SU-DHL-6 (cell line): Measurements from ENCODE around the gene B3GNT3.
"Not testable (repeated sequence)": the region's sequence is repeated elsewhere in the genome, so short reads cannot be mapped to it uniquely, and the experiment has no call there.

Source experiments
- H2AFZ ChIP-seq: fragments of 200-600 bp; sonication (generic); 2 replicates; pipeline ENCODE4 v1.6.1; 2014; ENCODE audit warnings: low read depth, mild to moderate bottlenecking, moderate library complexity, mixed read lengths, antibody characterized with exemption, low read length; ENCODE audit not compliant: severe bottlenecking
- H3F3A ChIP-seq: fragments of 200-600 bp; shearing (Covaris generic); 2 replicates; pipeline ENCODE4 v1.6.0; 2016; ENCODE audit warnings: antibody characterized with exemption, mild to moderate bottlenecking; ENCODE audit not compliant: insufficient read depth
- H3K27ac ChIP-seq: fragments of 200-600 bp; sonication (generic); 2 replicates; pipeline ENCODE4 v1.5.1; 2016; ENCODE audit warnings: low read depth, mild to moderate bottlenecking, low read length, moderate library complexity, mixed read lengths
- H3K27me3 ChIP-seq: fragments of 200-600 bp; sonication (generic), shearing (Covaris generic); 2 replicates; pipeline ENCODE4 v1.6.0; 2014; ENCODE audit warnings: mild to moderate bottlenecking, low read length
- H3K36me3 ChIP-seq: fragments of 200-600 bp; sonication (generic); 2 replicates; pipeline ENCODE4 v1.6.1; 2014; ENCODE audit warnings: mild to moderate bottlenecking, low read length, mixed read lengths
- H3K4me2 ChIP-seq: fragments of 300-600, 200-600 bp; shearing (Covaris generic), sonication (generic); 2 replicates; pipeline ENCODE4 v1.6.0; 2014; ENCODE audit warnings: low read length, low read depth, mild to moderate bottlenecking; ENCODE audit not compliant: poor library complexity, severe bottlenecking
- H3K4me3 ChIP-seq: fragments of 200-600 bp; sonication (generic); 2 replicates; pipeline ENCODE4 v1.5.1; 2014; ENCODE audit warnings: antibody characterized with exemption, low read length, mild to moderate bottlenecking, mixed read lengths; ENCODE audit not compliant: insufficient read depth, poor library complexity, severe bottlenecking
- H3K79me2 ChIP-seq: fragments of 200-600 bp; sonication (generic); 2 replicates; pipeline ENCODE4 v1.6.1; 2014; ENCODE audit warnings: mild to moderate bottlenecking, low read length, moderate library complexity; ENCODE audit not compliant: insufficient read depth
- H3K9ac ChIP-seq: fragments of 200-600 bp; sonication (generic); 2 replicates; pipeline ENCODE4 v1.7.0; 2014; ENCODE audit warnings: mild to moderate bottlenecking, low read length
- H3K9me2 ChIP-seq: fragments of 200-600 bp; sonication (generic); replicated peaks from 2 replicates; pipeline ENCODE4 v1.6.1; 2014; ENCODE audit warnings: low read length; ENCODE audit not compliant: insufficient read depth
- H3K9me3 ChIP-seq: fragments of 200-600 bp; sonication (generic); 2 replicates; pipeline ENCODE4 v1.6.1; 2014; ENCODE audit warnings: low read length, mixed read lengths; ENCODE audit not compliant: insufficient read depth
- H4K20me1 ChIP-seq: fragments of 200-600 bp; sonication (generic); 2 replicates; pipeline ENCODE4 v1.6.1; 2014; ENCODE audit warnings: low read depth, mild to moderate bottlenecking, antibody characterized with exemption, low read length, moderate library complexity, mixed read lengths
- CTCF ChIP-seq: fragments of 200-600 bp; sonication (generic); IDR thresholded peaks from one replicate; pipeline ENCODE4 v1.5.1; 2017; ENCODE audit warnings: antibody characterized with exemption, mild to moderate bottlenecking, low read length, moderate library complexity; ENCODE audit not compliant: insufficient read depth, poor library complexity, severe bottlenecking
- EZH2phosphoT487 ChIP-seq: fragments of 200-600 bp; sonication (generic), shearing (Covaris generic); conservative IDR thresholded peaks from 2 replicates; pipeline ENCODE4 v1.6.1; 2018; ENCODE audit warnings: mild to moderate bottlenecking, antibody characterized with exemption, low read length, moderate library complexity, mixed read lengths

Gene B3GNT3

GRCh38 chr19:17778251-17778967 lies 16.5 kb upstream of the B3GNT3 start:
- H3K4me3 ChIP-seq: no peak overlapping the region
- no peaks in the 10 kb centered on the region for H3K27me3 ChIP-seq
- H3K79me2 ChIP-seq: no peaks in the 10 kb centered on the region
- peaks cover 7% of the 10 kb centered on the region; the same call in 1 of the 2 replicates for H3F3A ChIP-seq
- no peak overlapping the region for H3K9ac ChIP-seq
- H3K27ac ChIP-seq: no peak overlapping the region
- H2AFZ ChIP-seq: no peak overlapping the region
- no peaks in the 10 kb centered on the region for H3K9me2 ChIP-seq
- no peaks in the 10 kb centered on the region for H4K20me1 ChIP-seq
- H3K9me3 ChIP-seq: no peaks in the 10 kb centered on the region
- TF ChIP-seq EZH2phosphoT487 (no peak), CTCF (no peak)
- H3K36me3 ChIP-seq: no peaks in the 10 kb centered on the region
- H3K4me2 ChIP-seq: no peak overlapping the region

GRCh38 chr19:17778968-17779929 lies 15.7 kb upstream of the B3GNT3 start:
- H3K4me2 ChIP-seq: no peak overlapping the region
- H4K20me1 ChIP-seq: no peaks in the 10 kb centered on the region
- H3K36me3 ChIP-seq: no peaks in the 10 kb centered on the region
- no peaks in the 10 kb centered on the region for H3K27me3 ChIP-seq
- peaks cover 7% of the 10 kb centered on the region; the same call in 1 of the 2 replicates for H3F3A ChIP-seq
- H3K4me3 ChIP-seq: no peak overlapping the region
- H3K9me2 ChIP-seq: no peaks in the 10 kb centered on the region
- no peak overlapping the region for H2AFZ ChIP-seq
- TF ChIP-seq CTCF: no peak
- TF ChIP-seq EZH2phosphoT487: no peak
- no peak overlapping the region for H3K27ac ChIP-seq
- no peaks in the 10 kb centered on the region for H3K79me2 ChIP-seq
- no peak overlapping the region for H3K9ac ChIP-seq
- no peaks in the 10 kb centered on the region for H3K9me3 ChIP-seq

GRCh38 chr19:17780781-17781180 lies 14.2 kb upstream of the B3GNT3 start:
- H3K9me2 ChIP-seq: no peaks in the 10 kb centered on the region
- H3K27me3 ChIP-seq: no peaks in the 10 kb centered on the region
- H2AFZ ChIP-seq: no peak overlapping the region
- H3K27ac ChIP-seq: no peak overlapping the region
- no peaks in the 10 kb centered on the region for H4K20me1 ChIP-seq
- H3K9me3 ChIP-seq: no peaks in the 10 kb centered on the region
- peaks cover 3% of the 10 kb centered on the region; the same call in 1 of the 2 replicates for H3K36me3 ChIP-seq
- TF ChIP-seq EZH2phosphoT487: no peak
- TF ChIP-seq CTCF: no peak
- H3K4me3 ChIP-seq: no peak overlapping the region
- H3K79me2 ChIP-seq: no peaks in the 10 kb centered on the region
- no peak overlapping the region for H3K9ac ChIP-seq
- H3K4me2 ChIP-seq: no peak overlapping the region
- peaks cover 7% of the 10 kb centered on the region; the same call in 1 of the 2 replicates for H3F3A ChIP-seq

GRCh38 chr19:17783721-17784120 lies 11.2 kb upstream of the B3GNT3 start:
- not testable (repeated sequence) for H3K79me2 ChIP-seq, H3K9ac ChIP-seq, H4K20me1 ChIP-seq, H3K4me3 ChIP-seq, H3K4me2 ChIP-seq, H3K27me3 ChIP-seq, H2AFZ ChIP-seq, H3K9me3 ChIP-seq, H3F3A ChIP-seq, H3K9me2 ChIP-seq, H3K36me3 ChIP-seq, H3K27ac ChIP-seq
